SK-N-SH treated with all-trans-retinoic acid at 6 μM for 48 hours (cell line): ENCODE data around the gene PANX1.

Experiments used
- ARNTL ChIP-seq: fragments of 450-650 bp; formaldehyde crosslinking; IDR thresholded peaks from 2 replicates; pipeline ENCODE4 v1.5.0; 2020; ENCODE audit warnings: low read depth, mild to moderate bottlenecking, moderate library complexity, borderline replicate concordance
- CSDC2 ChIP-seq: fragments of 250-450 bp; sonication (Bioruptor Pico); IDR thresholded peaks from 2 replicates; pipeline ENCODE4 v1.5.0; 2020; ENCODE audit warnings: mild to moderate bottlenecking, moderate library complexity
- ESRRG ChIP-seq: fragments of 250-450 bp; sonication (Bioruptor Pico); IDR thresholded peaks from 2 replicates; pipeline ENCODE4 v1.6.1; 2021; ENCODE audit warnings: mild to moderate bottlenecking
- ISL1 ChIP-seq: fragments of 250-450 bp; sonication (Bioruptor Pico); IDR thresholded peaks from 2 replicates; pipeline ENCODE4 v2.1.2; 2022; ENCODE audit warnings: mild to moderate bottlenecking, moderate library complexity
- PPARA ChIP-seq: fragments of 250-450 bp; sonication (Bioruptor Pico); IDR thresholded peaks from 2 replicates; pipeline ENCODE4 v1.5.0; 2020; ENCODE audit warnings: mild to moderate bottlenecking, borderline replicate concordance
- RARB ChIP-seq: fragments of 250-450 bp; sonication (Bioruptor Pico); IDR thresholded peaks from 2 replicates; pipeline ENCODE4 v1.8.0; 2021; ENCODE audit warnings: mild to moderate bottlenecking, moderate library complexity
- SNAI2 ChIP-seq: fragments of 250-450 bp; sonication (Bioruptor Pico); IDR thresholded peaks from 2 replicates; pipeline ENCODE4 v1.5.0; 2020; ENCODE audit warnings: mild to moderate bottlenecking, moderate library complexity
- ZC3H10 ChIP-seq: fragments of 250-450 bp; sonication (Bioruptor Pico); IDR thresholded peaks from 2 replicates; pipeline ENCODE4 v1.5.1; 2021; ENCODE audit warnings: mild to moderate bottlenecking, moderate library complexity
- ZFP3 ChIP-seq: fragments of 250-450 bp; sonication (Bioruptor Pico); IDR thresholded peaks from 2 replicates; pipeline ENCODE4 v1.5.0; 2020; ENCODE audit warnings: mild to moderate bottlenecking, moderate library complexity
- ZFP30 ChIP-seq: fragments of 450-650 bp; formaldehyde crosslinking; IDR thresholded peaks from 2 replicates; pipeline ENCODE4 v1.5.0; 2022; ENCODE audit warnings: mild to moderate bottlenecking, moderate library complexity
- ZNF70 ChIP-seq: fragments of 450-650 bp; formaldehyde crosslinking; IDR thresholded peaks from 2 replicates; pipeline ENCODE4 v1.5.0; 2020; ENCODE audit warnings: mild to moderate bottlenecking, moderate library complexity
- ZNF8 ChIP-seq: fragments of 450-650 bp; formaldehyde crosslinking; IDR thresholded peaks from 2 replicates; pipeline ENCODE4 v1.5.0; 2020; ENCODE audit warnings: mild to moderate bottlenecking, moderate library complexity
- TF ChIP-seq, protein P1 (sequence below): fragments of 250-450 bp; sonication (Bioruptor Pico); IDR thresholded peaks from 2 replicates; pipeline ENCODE4 v1.8.0; 2020; ENCODE audit warnings: mild to moderate bottlenecking, moderate library complexity, borderline replicate concordance
- TF ChIP-seq, protein P2 (sequence below): fragments of 250-450 bp; sonication (Bioruptor Pico); IDR thresholded peaks from 2 replicates; pipeline ENCODE4 v1.5.0; 2020; ENCODE audit warnings: mild to moderate bottlenecking, moderate library complexity

- TF ChIP-seq, protein P1, sequence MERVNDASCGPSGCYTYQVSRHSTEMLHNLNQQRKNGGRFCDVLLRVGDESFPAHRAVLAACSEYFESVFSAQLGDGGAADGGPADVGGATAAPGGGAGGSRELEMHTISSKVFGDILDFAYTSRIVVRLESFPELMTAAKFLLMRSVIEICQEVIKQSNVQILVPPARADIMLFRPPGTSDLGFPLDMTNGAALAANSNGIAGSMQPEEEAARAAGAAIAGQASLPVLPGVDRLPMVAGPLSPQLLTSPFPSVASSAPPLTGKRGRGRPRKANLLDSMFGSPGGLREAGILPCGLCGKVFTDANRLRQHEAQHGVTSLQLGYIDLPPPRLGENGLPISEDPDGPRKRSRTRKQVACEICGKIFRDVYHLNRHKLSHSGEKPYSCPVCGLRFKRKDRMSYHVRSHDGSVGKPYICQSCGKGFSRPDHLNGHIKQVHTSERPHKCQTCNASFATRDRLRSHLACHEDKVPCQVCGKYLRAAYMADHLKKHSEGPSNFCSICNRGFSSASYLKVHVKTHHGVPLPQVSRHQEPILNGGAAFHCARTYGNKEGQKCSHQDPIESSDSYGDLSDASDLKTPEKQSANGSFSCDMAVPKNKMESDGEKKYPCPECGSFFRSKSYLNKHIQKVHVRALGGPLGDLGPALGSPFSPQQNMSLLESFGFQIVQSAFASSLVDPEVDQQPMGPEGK, result no peak
- TF ChIP-seq ZFP3 (CRISPR knock-in tag), result no peak
- TF ChIP-seq ZFP30 (CRISPR knock-in tag), result no peak
- TF ChIP-seq SNAI2 (CRISPR knock-in tag), result no peak
- TF ChIP-seq PPARA, result no peak
- no peak for TF ChIP-seq ISL1 (CRISPR knock-in tag)
- TF ChIP-seq, protein P2, sequence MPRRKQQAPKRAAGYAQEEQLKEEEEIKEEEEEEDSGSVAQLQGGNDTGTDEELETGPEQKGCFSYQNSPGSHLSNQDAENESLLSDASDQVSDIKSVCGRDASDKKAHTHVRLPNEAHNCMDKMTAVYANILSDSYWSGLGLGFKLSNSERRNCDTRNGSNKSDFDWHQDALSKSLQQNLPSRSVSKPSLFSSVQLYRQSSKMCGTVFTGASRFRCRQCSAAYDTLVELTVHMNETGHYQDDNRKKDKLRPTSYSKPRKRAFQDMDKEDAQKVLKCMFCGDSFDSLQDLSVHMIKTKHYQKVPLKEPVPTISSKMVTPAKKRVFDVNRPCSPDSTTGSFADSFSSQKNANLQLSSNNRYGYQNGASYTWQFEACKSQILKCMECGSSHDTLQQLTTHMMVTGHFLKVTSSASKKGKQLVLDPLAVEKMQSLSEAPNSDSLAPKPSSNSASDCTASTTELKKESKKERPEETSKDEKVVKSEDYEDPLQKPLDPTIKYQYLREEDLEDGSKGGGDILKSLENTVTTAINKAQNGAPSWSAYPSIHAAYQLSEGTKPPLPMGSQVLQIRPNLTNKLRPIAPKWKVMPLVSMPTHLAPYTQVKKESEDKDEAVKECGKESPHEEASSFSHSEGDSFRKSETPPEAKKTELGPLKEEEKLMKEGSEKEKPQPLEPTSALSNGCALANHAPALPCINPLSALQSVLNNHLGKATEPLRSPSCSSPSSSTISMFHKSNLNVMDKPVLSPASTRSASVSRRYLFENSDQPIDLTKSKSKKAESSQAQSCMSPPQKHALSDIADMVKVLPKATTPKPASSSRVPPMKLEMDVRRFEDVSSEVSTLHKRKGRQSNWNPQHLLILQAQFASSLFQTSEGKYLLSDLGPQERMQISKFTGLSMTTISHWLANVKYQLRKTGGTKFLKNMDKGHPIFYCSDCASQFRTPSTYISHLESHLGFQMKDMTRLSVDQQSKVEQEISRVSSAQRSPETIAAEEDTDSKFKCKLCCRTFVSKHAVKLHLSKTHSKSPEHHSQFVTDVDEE (CRISPR knock-in tag), result no peak
- no peak for TF ChIP-seq ZNF8 (CRISPR knock-in tag)
- no peak for TF ChIP-seq ARNTL (CRISPR knock-in tag)
- no peak for TF ChIP-seq ZNF70 (CRISPR knock-in tag)
- TF ChIP-seq RARB (CRISPR knock-in tag), result no peak
- no peak for TF ChIP-seq ZC3H10 (CRISPR knock-in tag)
- no peak for TF ChIP-seq ESRRG (CRISPR knock-in tag)
- no peak; the same call in 1 of the 2 replicates for TF ChIP-seq CSDC2 (CRISPR knock-in tag)
Measured at GRCh38 chr11:94134651-94135512, 6.2 kb downstream of the PANX1 start.
